HG03439 (cell line): ENCODE measurements around the gene ENOSF1.
"Not testable (repeated sequence)": the region's sequence is repeated elsewhere in the genome, so short reads cannot be mapped to it uniquely, and the experiment has no call there.

Source experiments
- ATAC-seq: cut with Tn5 transposase; IDR thresholded peaks from one replicate; pipeline ENCODE4 v1.9.1; 2021; ENCODE audit warnings: mild to moderate bottlenecking, moderate library complexity; ENCODE audit not compliant: unreplicated experiment

ENOSF1 gene

GRCh38 chr18:708096-708495, 4.3 kb downstream of the ENOSF1 start:
- no peak for ATAC-seq

GRCh38 chr18:706405-706804, 6.0 kb downstream of the ENOSF1 start:
- no peak for ATAC-seq

GRCh38 chr18:703213-703967, 9.0 kb downstream of the ENOSF1 start:
- no peak for ATAC-seq

- ATAC-seq: no peak
These were observed 14.6 kb downstream of the ENOSF1 start for GRCh38 chr18:697800-698199.

- no peak for ATAC-seq
These were observed 15.4 kb downstream of the ENOSF1 start for GRCh38 chr18:697012-697411.

- no peak for ATAC-seq
These were observed 18.8 kb downstream of the ENOSF1 start for GRCh38 chr18:693466-694187.

GRCh38 chr18:692824-693223, 19.6 kb downstream of the ENOSF1 start:
- ATAC-seq: no peak

- no peak for ATAC-seq
These were observed 24.1 kb downstream of the ENOSF1 start for GRCh38 chr18:688323-688722.

- ATAC-seq: no peak
These were observed 25.9 kb downstream of the ENOSF1 start for GRCh38 chr18:686339-687111.

GRCh38 chr18:685438-685837, 27.0 kb downstream of the ENOSF1 start:
- no peak for ATAC-seq

- no peak for ATAC-seq
These were observed 28.9 kb downstream of the ENOSF1 start for GRCh38 chr18:683531-683930.

GRCh38 chr18:682833-683232, 29.6 kb downstream of the ENOSF1 start:
- no peak for ATAC-seq

- not testable (repeated sequence) for ATAC-seq
These were observed 30.0 kb downstream of the ENOSF1 start for GRCh38 chr18:682416-682815.

GRCh38 chr18:681985-682384, 30.4 kb downstream of the ENOSF1 start:
- no peak for ATAC-seq

GRCh38 chr18:680392-680791, 32.0 kb downstream of the ENOSF1 start:
- no peak for ATAC-seq

GRCh38 chr18:679516-679915, 32.9 kb downstream of the ENOSF1 start:
- no peak for ATAC-seq

- no peak for ATAC-seq
These were observed 33.8 kb downstream of the ENOSF1 start for GRCh38 chr18:678482-679182.

- ATAC-seq: no peak
These were observed 34.5 kb downstream of the ENOSF1 start for GRCh38 chr18:677951-678381.

GRCh38 chr18:677145-677544, 35.3 kb downstream of the ENOSF1 start:
- no peak for ATAC-seq

GRCh38 chr18:676736-677135, 35.7 kb downstream of the ENOSF1 start:
- no peak for ATAC-seq

- ATAC-seq: no peak
These were observed 36.4 kb downstream of the ENOSF1 start for GRCh38 chr18:676069-676468.
